Fibroblast of peridontal ligament (primary cell): Measurements from ENCODE around the gene OR4D5.

Experiments used
- DNase-seq: peaks from one replicate; pipeline ENCODE4 v3.0.0-alpha.2; 2010; ENCODE audit errors: extremely low read depth

Gene OR4D5

GRCh38 chr11:123939317-123939716 is at the start of gene OR4D5:
Gene OR4D5 (plus strand): TSS chr11:123939617. CDS start chr11:123939617, 0 bp downstream.
- DNase-seq, result no peak

GRCh38 chr11:123892031-123892430 is 47.4 kb upstream of the OR4D5 start:
- DNase-seq, result no peak

- DNase-seq, result no peak
These were observed 39.6 kb upstream of the OR4D5 start for GRCh38 chr11:123899792-123900191.

- no peak for DNase-seq
These were observed 37.5 kb upstream of the OR4D5 start, which contains the start of gene OR8D4 for GRCh38 chr11:123901867-123902266. Gene OR8D4 (plus strand): TSS chr11:123902167. CDS start chr11:123906432, 4,265 bp downstream.

GRCh38 chr11:123903932-123904331 is 35.5 kb upstream of the OR4D5 start:
- DNase-seq, result no peak

GRCh38 chr11:123904932-123905331 is 34.5 kb upstream of the OR4D5 start:
- no peak for DNase-seq

GRCh38 chr11:123905826-123906225 is 33.6 kb upstream of the OR4D5 start:
- DNase-seq, result no peak

- no peak for DNase-seq
These were observed 18.5 kb upstream of the OR4D5 start for GRCh38 chr11:123920943-123921342.

- no peak for DNase-seq
These were observed 15.4 kb upstream of the OR4D5 start for GRCh38 chr11:123924027-123924426.

GRCh38 chr11:123942413-123942812 is 3.0 kb downstream of the OR4D5 start:
- DNase-seq, result no peak

- DNase-seq, result no peak
These were observed 4.3 kb downstream of the OR4D5 start, which contains the start of gene OR6T1 for GRCh38 chr11:123943738-123944137. Gene OR6T1 (minus strand): TSS chr11:123943838. CDS start chr11:123943838, 0 bp downstream.

GRCh38 chr11:123945132-123945531 is 5.7 kb downstream of the OR4D5 start:
- DNase-seq, result no peak

GRCh38 chr11:123956752-123957151 is 17.3 kb downstream of the OR4D5 start:
- DNase-seq, result no peak

- peak; percentile 58 for DNase-seq
These were observed 34.4 kb downstream of the OR4D5 start for GRCh38 chr11:123973816-123974215.

GRCh38 chr11:123976770-123977560 is 37.5 kb downstream of the OR4D5 start:
- DNase-seq, result no peak

- DNase-seq, result no peak
These were observed 38.4 kb downstream of the OR4D5 start, which contains the start of gene OR10S1 for GRCh38 chr11:123977731-123978347. Gene OR10S1 (minus strand): TSS chr11:123977781. CDS start chr11:123977664, 117 bp downstream.

GRCh38 chr11:123979311-123979710 is 39.9 kb downstream of the OR4D5 start:
- no peak for DNase-seq
